Endodermal cell (in vitro differentiated cells): ENCODE results near the gene MRPL36. TPM values are rescaled to one million over a fixed set of nuclear protein-coding genes. Genes with fewer than 3 reads are reported as not detected.

ENCODE experiments used
- DNase-seq: peaks from one replicate; pipeline ENCODE4 v3.0.0-alpha.2; 2017
- H3K27ac ChIP-seq: 2 replicates; pipeline ENCODE4 v1.5.1; 2013; ENCODE audit warnings: mild to moderate bottlenecking, low read depth, low read length, moderate library complexity
- H3K27me3 ChIP-seq: 2 replicates; pipeline ENCODE4 v1.6.1; 2013; ENCODE audit warnings: mild to moderate bottlenecking, low read length, moderate library complexity; ENCODE audit not compliant: insufficient read depth, control insufficient read depth, poor library complexity, severe bottlenecking
- H3K36me3 ChIP-seq: 2 replicates; pipeline ENCODE4 v1.7.0; 2013; ENCODE audit warnings: mild to moderate bottlenecking, low read length, moderate library complexity; ENCODE audit not compliant: control insufficient read depth, insufficient read depth
- H3K4me1 ChIP-seq: one replicate; pipeline ENCODE4 v1.7.0; 2013; ENCODE audit warnings: low read length; ENCODE audit not compliant: control insufficient read depth, insufficient read depth
- H3K4me3 ChIP-seq: 2 replicates; pipeline ENCODE4 v1.5.1; 2013; ENCODE audit warnings: mild to moderate bottlenecking, low read length, moderate library complexity
- H3K9ac ChIP-seq: 2 replicates; pipeline ENCODE4 v1.6.1; 2013; ENCODE audit warnings: mild to moderate bottlenecking, low read length, moderate library complexity; ENCODE audit not compliant: poor library complexity, severe bottlenecking; ENCODE audit errors: extremely low read depth
- H3K9me3 ChIP-seq: 2 replicates; pipeline ENCODE4 v1.6.1; 2013; ENCODE audit warnings: mild to moderate bottlenecking, low read length, moderate library complexity; ENCODE audit not compliant: control insufficient read depth
- H3K27ac Mint-ChIP-seq: 2 replicates; pipeline ENCODE4 v1.8.0; 2020; ENCODE audit warnings: mixed read lengths
- H3K27me3 Mint-ChIP-seq: 2 replicates; pipeline ENCODE4 v1.8.0; 2021; ENCODE audit warnings: mild to moderate bottlenecking, mixed read lengths; ENCODE audit not compliant: insufficient read depth
- H3K36me3 Mint-ChIP-seq: 2 replicates; pipeline ENCODE4 v1.8.0; 2020; ENCODE audit warnings: low read depth, mixed read lengths
- H3K4me1 Mint-ChIP-seq: 2 replicates; pipeline ENCODE4 v1.8.0; 2020; ENCODE audit warnings: mixed read lengths
- H3K4me3 Mint-ChIP-seq: 2 replicates; pipeline ENCODE4 v1.8.0; 2020; ENCODE audit warnings: mild to moderate bottlenecking, moderate library complexity, mixed read lengths
- H3K9me3 Mint-ChIP-seq: 2 replicates; pipeline ENCODE4 v1.8.0; 2020; ENCODE audit warnings: mild to moderate bottlenecking, mixed read lengths
- CTCF ChIP-seq: fragments of 200-600 bp; sonication (generic); conservative IDR thresholded peaks from 2 replicates; pipeline ENCODE4 v1.5.0; 2021; ENCODE audit warnings: antibody characterized with exemption, mild to moderate bottlenecking
- WGBS, 2 experiments: methylation state at CpG; one replicate each; pipeline versions ENCODE4 v1.1.5 to v1.1.7; 2013; ENCODE audit warnings: missing lambda C conversion rate in 2 of 2, mixed read lengths in 1 of 2; ENCODE audit not compliant: insufficient coverage in 1 of 2, insufficient read length in 1 of 2; 5-methylcytosine and 5-hydroxymethylcytosine counted together
- total RNA-seq, 2 donors: library from RNA; stranded (reverse); fragmentation: NEBNext Ultra II Directional in 1 of 2; extraction: Animal tissue kit (Norgen Biotek cat#: 25700) in 1 of 2; gene quantifications; 2 replicates in 1 of 2; 3 replicates in 1 of 2; pipeline ENCODE4 v1.2.1, GENCODE V29; 2021

MRPL36 gene
- total RNA-seq, 2 donors from 2014 or later, result 44.0 to 49.7 TPM

GRCh38 chr5:1771149-1772065 lies 28.2 kb downstream of the MRPL36 start:
- H3K4me3 ChIP-seq, result no peak overlapping the region
- Mint-ChIP-seq H3K27ac (no peak overlapping the region), H3K27me3 (peaks cover 2% of the 10 kb centered on the region), H3K4me1 (no peaks in the 10 kb centered on the region), H3K4me3 (no peak overlapping the region), H3K36me3 (no peaks in the 10 kb centered on the region), H3K9me3 (peaks cover 7% of the 10 kb centered on the region)
- H3K4me1 ChIP-seq, result no peaks in the 10 kb centered on the region
- no peak for DNase-seq
- TF ChIP-seq CTCF, result no peak
- no peaks in the 10 kb centered on the region for H3K9me3 ChIP-seq
- H3K27me3 ChIP-seq, result no peaks in the 10 kb centered on the region
- no peak overlapping the region for H3K27ac ChIP-seq
- 88 to 92% methylated on average over 17 to 20 of the region's 20 CpGs for WGBS, 2 experiments
- H3K9ac ChIP-seq, result no peak overlapping the region
- no peaks in the 10 kb centered on the region for H3K36me3 ChIP-seq

DNA sequence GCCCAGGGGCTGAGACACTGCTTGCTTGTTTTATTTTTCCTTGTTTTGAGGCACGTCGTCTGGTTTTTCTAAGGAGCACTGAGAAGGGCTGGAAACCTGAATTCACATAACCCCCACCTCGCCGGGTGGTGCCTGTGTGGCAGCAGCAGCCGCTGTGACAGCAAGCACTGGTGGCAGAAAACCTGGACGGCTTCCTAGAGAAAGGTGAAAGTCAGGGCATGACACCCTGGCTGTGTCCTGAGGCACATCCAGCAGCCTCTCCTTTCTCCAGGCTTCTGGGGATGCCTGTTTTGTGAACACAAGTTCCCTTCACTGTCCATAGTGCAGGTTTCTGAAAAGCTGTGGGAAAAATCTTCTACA lies 29.2 kb downstream of the MRPL36 start:
- Mint-ChIP-seq H3K4me3 (no peak overlapping the region), H3K4me1 (no peaks in the 10 kb centered on the region), H3K9me3 (peaks cover 3% of the 10 kb centered on the region), H3K36me3 (no peaks in the 10 kb centered on the region), H3K27ac (no peak overlapping the region), H3K27me3 (peaks cover 2% of the 10 kb centered on the region)
- Histone ChIP-seq H3K27me3 (no peaks in the 10 kb centered on the region), H3K9ac (no peak overlapping the region), H3K9me3 (no peaks in the 10 kb centered on the region), H3K36me3 (no peaks in the 10 kb centered on the region), H3K27ac (no peak overlapping the region), H3K4me3 (no peak overlapping the region), H3K4me1 (no peaks in the 10 kb centered on the region)
- TF ChIP-seq CTCF, result no peak
- 74 to 84% methylated on average over 3 to 6 of the region's 6 CpGs for WGBS, 2 experiments
- no peak for DNase-seq

GRCh38 chr5:1769752-1770442 lies 29.7 kb downstream of the MRPL36 start:
- no peak overlapping the region for H3K4me3 Mint-ChIP-seq

More at GRCh38 chr5:1769752-1770442, 29.7 kb downstream of the MRPL36 start:
- Histone ChIP-seq H3K4me3 (no peak overlapping the region), H3K27me3 (no peaks in the 10 kb centered on the region), H3K4me1 (no peaks in the 10 kb centered on the region), H3K9ac (no peak overlapping the region), H3K9me3 (no peaks in the 10 kb centered on the region), H3K27ac (no peak overlapping the region), H3K36me3 (no peaks in the 10 kb centered on the region)
- Mint-ChIP-seq H3K4me1 (no peaks in the 10 kb centered on the region), H3K27ac (no peak overlapping the region), H3K9me3 (no peaks in the 10 kb centered on the region), H3K36me3 (no peaks in the 10 kb centered on the region), H3K27me3 (peaks cover 2% of the 10 kb centered on the region)
- DNase-seq, result no peak
- TF ChIP-seq CTCF, result peak; percentile 39
- WGBS, 2 experiments, result 88 to 93% methylated on average over 12 to 30 of the region's 30 CpGs
